Endothelial cell of umbilical vein (primary cell): Measurements from ENCODE around the gene TIMM17A.

ENCODE experiments used
- CTCF ChIP-seq, 2 donors: IDR thresholded peaks; 1 replicate in 1 of 2; 2 replicates in 1 of 2; pipeline ENCODE4 v1.5.1; 2011; ENCODE audit warnings: low read length in 2 of 2, mild to moderate bottlenecking in 2 of 2, moderate library complexity in 2 of 2, control low read depth in 1 of 2, inconsistent platforms in 1 of 2, low read depth in 1 of 2; ENCODE audit not compliant: insufficient read depth in 1 of 2; ENCODE audit errors: extremely low read depth in 1 of 2
- EZH2 ChIP-seq: IDR thresholded peaks from 2 replicates; pipeline ENCODE4 v1.6.1; 2012; ENCODE audit warnings: borderline replicate concordance, low read depth, mild to moderate bottlenecking, moderate library complexity, low read length, inconsistent platforms; ENCODE audit not compliant: severe bottlenecking
- JUN ChIP-seq: IDR thresholded peaks from 2 replicates; pipeline ENCODE4 v1.6.1; 2011; ENCODE audit warnings: borderline replicate concordance, low read depth; ENCODE audit not compliant: insufficient read length, insufficient read depth
- MAX ChIP-seq: IDR thresholded peaks from 2 replicates; pipeline ENCODE4 v1.6.1; 2011; ENCODE audit not compliant: insufficient read depth, insufficient read length
- MYC ChIP-seq: IDR thresholded peaks from one replicate; pipeline ENCODE4 v1.6.1; 2011; ENCODE audit warnings: mild to moderate bottlenecking, low read depth, low read length
- POLR2A ChIP-seq: IDR thresholded peaks from 2 replicates; pipeline ENCODE4 v1.6.1; 2012; ENCODE audit warnings: low read depth, mild to moderate bottlenecking, control low read depth, low read length
- POLR2AphosphoS5 ChIP-seq: IDR thresholded peaks from 2 replicates; pipeline ENCODE4 v1.6.1; 2012; ENCODE audit warnings: low read depth, mild to moderate bottlenecking, control low read depth, low read length, moderate library complexity; ENCODE audit not compliant: insufficient read depth

- no peak for TF ChIP-seq CTCF (IDR thresholded peaks at IDR 0.05; ENCODE audit: extremely low read depth in 1 of 2, insufficient read depth in 1 of 2, low read depth in 1 of 2, low read length in 2 of 2)
- no peak for TF ChIP-seq EZH2
- TF ChIP-seq POLR2A = no peak
- no peak for TF ChIP-seq POLR2AphosphoS5
- no peak for TF ChIP-seq MYC
- no peak for TF ChIP-seq MAX
- TF ChIP-seq JUN = no peak
These were observed 11.3 kb upstream of the TIMM17A start for GRCh38 chr1:201944002-201944401.
